HepG2 (cell line): ENCODE data around the gene BICRAL. TPM values are rescaled to one million over a fixed set of nuclear protein-coding genes. Genes with fewer than 3 reads are reported as not detected.

Experiments
- ATAC-seq: fragments of 200-7000 bp; cut with Tn5 transposase; 3 replicates; pipeline ENCODE4 v1.9.1; 2020; ENCODE audit warnings: mild to moderate bottlenecking, moderate library complexity
- BruUV-seq: library from RNA; stranded (reverse); fragments of 400-500 nt; replicated peaks from 2 replicates; lab custom pipeline; 2021; lab: Mats Ljungman, UMichigan
- CTCF ChIA-PET: fragments of 300-600 bp; formaldehyde crosslinking; extraction: SDS; loops from one replicate; lab custom pipeline; 2021; ENCODE audit warnings: low total read pairs, inconsistent platforms, low intra/inter-chr PET ratio; lab: Yijun Ruan, JAX
- POLR2A ChIA-PET: fragments of 350-600 bp; sonication (Branson Sonifier 250); formaldehyde crosslinking; loops from one replicate; lab custom pipeline; 2020; ENCODE audit warnings: antibody characterized with exemption, inconsistent platforms; lab: Yijun Ruan, JAX
- DNase-seq: peaks from one replicate; pipeline ENCODE4 v3.0.0-alpha.2; 2015; ENCODE audit warnings: low spot score
- FAIRE-seq: peaks from 3 replicates; lab custom pipeline; 2011; peaks lifted over from hg19 to GRCh38; lab: Jason Lieb, UNC
- H2AFZ ChIP-seq: one replicate; pipeline ENCODE4 v1.6.1; 2011; ENCODE audit warnings: low read length, inconsistent platforms
- H3K27ac ChIP-seq: fragments of 300-600 bp; 3 replicates; pipeline ENCODE4 v1.8.0; 2011; ENCODE audit warnings: mixed run types, mild to moderate bottlenecking, mixed read lengths, low read length, inconsistent platforms; ENCODE audit not compliant: insufficient read depth; ENCODE audit errors: extremely low read length
- H3K27me3 ChIP-seq, 2 experiments: fragments of 200-600 bp in 1 of 2; 2 replicates in 1 of 2; 3 replicates in 1 of 2; pipeline versions ENCODE4 v1.6.0 to v1.8.0; 2011; ENCODE audit warnings: low read length in 2 of 2, mild to moderate bottlenecking in 2 of 2, moderate library complexity in 2 of 2, inconsistent platforms in 1 of 2; ENCODE audit not compliant: insufficient read depth in 2 of 2, control insufficient read depth in 1 of 2
- H3K36me3 ChIP-seq, 2 experiments: fragments of 200-600 bp in 1 of 2; replicated peaks in 1 of 2; 2 replicates in 1 of 2; 3 replicates in 1 of 2; pipeline versions ENCODE4 v1.5.1 to v1.8.0; 2011; ENCODE audit warnings: low read length in 2 of 2, inconsistent platforms in 1 of 2; ENCODE audit not compliant: insufficient read depth in 2 of 2, control insufficient read depth in 1 of 2
- H3K4me1 ChIP-seq: 2 replicates; pipeline ENCODE4 v1.5.1; 2012; ENCODE audit warnings: low read length, inconsistent platforms; ENCODE audit not compliant: insufficient read depth
- H3K4me2 ChIP-seq: 2 replicates; pipeline ENCODE4 v1.6.0; 2011; ENCODE audit warnings: low read depth, low read length, inconsistent platforms
- H3K4me3 ChIP-seq, 3 experiments: fragments of 200-600 bp in 1 of 3; sonication (generic), shearing (Covaris generic) in 1 of 3; replicated peaks in 1 of 3; 2 replicates each; pipeline ENCODE4 v1.5.1; 2011 to 2016; ENCODE audit warnings: low read length in 3 of 3, inconsistent platforms in 2 of 3, low read depth in 2 of 3, mild to moderate bottlenecking in 2 of 3, control low read depth in 1 of 3, mixed read lengths in 1 of 3; ENCODE audit not compliant: insufficient read depth in 1 of 3
- H3K79me2 ChIP-seq: one replicate; pipeline ENCODE4 v1.6.1; 2011; ENCODE audit warnings: low read length, inconsistent platforms; ENCODE audit not compliant: insufficient read depth
- H3K9ac ChIP-seq: 2 replicates; pipeline ENCODE4 v1.6.0; 2011; ENCODE audit warnings: mild to moderate bottlenecking, low read depth, low read length, inconsistent platforms; ENCODE audit not compliant: insufficient read depth
- H3K9me3 ChIP-seq: 2 replicates; pipeline ENCODE4 v1.5.1; 2012; ENCODE audit warnings: mild to moderate bottlenecking, low read length
- H4K20me1 ChIP-seq: 2 replicates; pipeline ENCODE4 v1.6.0; 2011; ENCODE audit warnings: inconsistent platforms, mild to moderate bottlenecking, low read length, moderate library complexity; ENCODE audit not compliant: insufficient read depth
- CCDC6 ChIP-seq: sonication (generic); formaldehyde crosslinking; IDR thresholded peaks from 2 replicates; pipeline ENCODE4 v1.8.1; 2022; ENCODE audit warnings: mild to moderate bottlenecking, missing genetic modification reagents, moderate library complexity
- FOXK1 ChIP-seq: sonication (generic); formaldehyde crosslinking; IDR thresholded peaks from 2 replicates; pipeline ENCODE4 v1.4.0; 2020; ENCODE audit warnings: low read depth, missing genetic modification reagents, borderline replicate concordance
- FOXO4 ChIP-seq: sonication (generic); formaldehyde crosslinking; conservative IDR thresholded peaks from 2 replicates; pipeline ENCODE4 v1.8.1; 2023; ENCODE audit warnings: missing genetic modification reagents
- HNRNPH1 ChIP-seq: fragments of 200-400 bp; formaldehyde crosslinking; optimal IDR thresholded peaks from 2 replicates; pipeline ENCODE3; 2017; ENCODE audit warnings: mild to moderate bottlenecking, low read depth, low read length
- MAFK ChIP-seq, 2 experiments: IDR thresholded peaks in 1 of 2; conservative IDR thresholded peaks in 1 of 2; 2 replicates each; pipeline ENCODE4 v1.6.1; 2011; ENCODE audit warnings: improper control_type of control experiment in 2 of 2, low read length in 2 of 2
- NAIF1 ChIP-seq: sonication (generic); formaldehyde crosslinking; IDR thresholded peaks from 2 replicates; pipeline ENCODE4 v1.5.0; 2020; ENCODE audit warnings: mild to moderate bottlenecking, missing genetic modification reagents, borderline replicate concordance
- NFIC ChIP-seq: IDR thresholded peaks from 2 replicates; pipeline ENCODE4 v1.6.1; 2012; ENCODE audit warnings: mild to moderate bottlenecking, low read length, inconsistent platforms
- NR3C1 ChIP-seq: sonication (generic); formaldehyde crosslinking; IDR thresholded peaks from 2 replicates; pipeline ENCODE4 v1.4.0; 2020; ENCODE audit warnings: missing genetic modification reagents
- RELA ChIP-seq: sonication (generic); formaldehyde crosslinking; IDR thresholded peaks from 2 replicates; pipeline ENCODE4 v1.4.0; 2020; ENCODE audit warnings: missing genetic modification reagents
- RFXANK ChIP-seq: IDR thresholded peaks from 2 replicates; pipeline ENCODE4 v1.6.1; 2016
- RXRB ChIP-seq: IDR thresholded peaks from 2 replicates; pipeline ENCODE4 v1.6.1; 2016; ENCODE audit warnings: borderline replicate concordance, missing genetic modification reagents, missing compliant biosample characterization
- SNRNP70 ChIP-seq: fragments of 200-400 bp; formaldehyde crosslinking; IDR thresholded peaks from 2 replicates; pipeline ENCODE4 v1.6.1; 2017; ENCODE audit warnings: mild to moderate bottlenecking, low read depth, low read length, moderate library complexity
- ZFP37 ChIP-seq: sonication (generic); formaldehyde crosslinking; IDR thresholded peaks from 2 replicates; pipeline ENCODE4 v1.4.0; 2020; ENCODE audit warnings: missing genetic modification reagents, borderline replicate concordance
- ZNF672 ChIP-seq: sonication (generic); formaldehyde crosslinking; IDR thresholded peaks from 2 replicates; pipeline ENCODE4 v1.8.1; 2022; ENCODE audit warnings: missing genetic modification reagents
- ZNF784 ChIP-seq: sonication (generic); formaldehyde crosslinking; IDR thresholded peaks from 2 replicates; pipeline ENCODE4 v1.5.1; 2020; ENCODE audit warnings: missing genetic modification reagents, mild to moderate bottlenecking, borderline replicate concordance
- WGBS: methylation state at CpG from one replicate; pipeline ENCODE4 v1.1.6; 2017; ENCODE audit warnings: low lambda C conversion rate; 5-methylcytosine and 5-hydroxymethylcytosine counted together
- in situ Hi-C: cut with HindIII; loops from 2 replicates; pipeline ENCODE4 v1.10.0; 2017; ENCODE audit warnings: low pct_unique_long_range_greater_than_20kb; ENCODE audit not compliant: extremely low pct_ligation_motif_present
- intact Hi-C: fragments of 100-400 bp; cut with micrococcal nuclease; formaldehyde crosslinking; loops from one replicate; pipeline ENCODE4 v1.10.0; 2022; ENCODE audit not compliant: unreplicated experiment
- polyA plus RNA-seq, 8 experiments: library from polyadenylated mRNA; depleted of rRNA in 3 of 8; stranded (reverse) in 7 of 8; unstranded in 1 of 8; fragments of >200 nt; fragmentation: Illumina TruSeq in 4 of 8; extraction: Trizol in 4 of 8; gene quantifications; 2 replicates each; pipeline versions ENCODE4 v1.2.1 to v1.2.3, GENCODE V29; 2011 to 2016; ENCODE audit warnings: low read depth in 4 of 8, missing spikeins in 1 of 8, mixed read lengths in 1 of 8; ENCODE audit not compliant: insufficient read depth in 1 of 8
- total RNA-seq, 5 experiments: library from RNA; depleted of rRNA; stranded (reverse); fragments of >200 nt; fragmentation: Illumina TruSeq; extraction: Trizol; gene quantifications; 2 replicates each; pipeline ENCODE4 v1.2.3, GENCODE V29; 2016; ENCODE audit warnings: low read depth in 1 of 5
- TF ChIP-seq, protein P1 (sequence below): sonication (generic); formaldehyde crosslinking; IDR thresholded peaks from 2 replicates; pipeline ENCODE4 v1.9.0; 2021; ENCODE audit warnings: missing genetic modification reagents, borderline replicate concordance

Gene BICRAL
- total and polyA plus RNA-seq, 2 of the 13 experiments (the other 11 are each of a cell fraction or from before 2014, with no cell fraction given) = 5.0 to 13.5 TPM

GRCh38 chr6:42821341-42821668 is 39.5 kb downstream of the BICRAL start (continued):
- TF ChIP-seq NR3C1 (CRISPR knock-in tag) = no peak
- TF ChIP-seq ZNF672 (CRISPR knock-in tag) = no peak
- TF ChIP-seq CCDC6 (CRISPR knock-in tag) = no peak
- TF ChIP-seq ZFP37 (CRISPR knock-in tag) = no peak
- TF ChIP-seq, all 625 proteins: peak for 0

GRCh38 chr6:42821846-42822245 is 40.0 kb downstream of the BICRAL start:
- no peak for FAIRE-seq
- BruUV-seq = no TSS peak

More at GRCh38 chr6:42821846-42822245, 40.0 kb downstream of the BICRAL start:
- ChIA-PET CTCF (no interaction called here), POLR2A (no interaction called here)
- H3K36me3 ChIP-seq = peaks cover 6 to 25% of the 10 kb centered on the region in 2 experiments; a peak in 4 of 5 replicates
- ATAC-seq (no peak), DNase-seq (no peak)
- no peak overlapping the region for H3K9ac ChIP-seq
- H3K4me3 ChIP-seq = no peak overlapping the region
- 97% methylated on average over 2 of the region's 2 CpGs for WGBS
- no peak overlapping the region for H2AFZ ChIP-seq
- H3K27me3 ChIP-seq = no peaks in the 10 kb centered on the region
- intact Hi-C loops = no loop called here
- no peaks in the 10 kb centered on the region for H3K4me1 ChIP-seq
- H3K4me2 ChIP-seq = no peak overlapping the region
- no peaks in the 10 kb centered on the region for H3K79me2 ChIP-seq
- TF ChIP-seq SNRNP70 = no peak
- TF ChIP-seq MAFK (conservative IDR thresholded peaks at IDR 0.05 in 1 of 2, IDR thresholded peaks at IDR 0.05 in 1 of 2; ENCODE audit: low read length in 2 of 2) = no peak
- TF ChIP-seq HNRNPH1 = no peak
- TF ChIP-seq RFXANK (CRISPR knock-in tag) = no peak
- no peak for TF ChIP-seq ZNF784 (CRISPR knock-in tag)
- no peak for TF ChIP-seq RELA (CRISPR knock-in tag)
- TF ChIP-seq FOXO4 = no peak
- TF ChIP-seq, protein P1, sequence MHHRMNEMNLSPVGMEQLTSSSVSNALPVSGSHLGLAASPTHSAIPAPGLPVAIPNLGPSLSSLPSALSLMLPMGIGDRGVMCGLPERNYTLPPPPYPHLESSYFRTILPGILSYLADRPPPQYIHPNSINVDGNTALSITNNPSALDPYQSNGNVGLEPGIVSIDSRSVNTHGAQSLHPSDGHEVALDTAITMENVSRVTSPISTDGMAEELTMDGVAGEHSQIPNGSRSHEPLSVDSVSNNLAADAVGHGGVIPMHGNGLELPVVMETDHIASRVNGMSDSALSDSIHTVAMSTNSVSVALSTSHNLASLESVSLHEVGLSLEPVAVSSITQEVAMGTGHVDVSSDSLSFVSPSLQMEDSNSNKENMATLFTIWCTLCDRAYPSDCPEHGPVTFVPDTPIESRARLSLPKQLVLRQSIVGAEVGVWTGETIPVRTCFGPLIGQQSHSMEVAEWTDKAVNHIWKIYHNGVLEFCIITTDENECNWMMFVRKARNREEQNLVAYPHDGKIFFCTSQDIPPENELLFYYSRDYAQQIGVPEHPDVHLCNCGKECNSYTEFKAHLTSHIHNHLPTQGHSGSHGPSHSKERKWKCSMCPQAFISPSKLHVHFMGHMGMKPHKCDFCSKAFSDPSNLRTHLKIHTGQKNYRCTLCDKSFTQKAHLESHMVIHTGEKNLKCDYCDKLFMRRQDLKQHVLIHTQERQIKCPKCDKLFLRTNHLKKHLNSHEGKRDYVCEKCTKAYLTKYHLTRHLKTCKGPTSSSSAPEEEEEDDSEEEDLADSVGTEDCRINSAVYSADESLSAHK (CRISPR knock-in tag) = no peak
- no peak for TF ChIP-seq NAIF1 (CRISPR knock-in tag)
- no peak for TF ChIP-seq RXRB
- TF ChIP-seq NFIC = no peak
- no peak for TF ChIP-seq FOXK1
- TF ChIP-seq, all 625 proteins: peak for 0
- Histone ChIP-seq H3K9me3 (no peaks in the 10 kb centered on the region), H4K20me1 (no peaks in the 10 kb centered on the region), H3K27ac (no peak overlapping the region)
- in situ Hi-C loops = no loop called here
